SK-N-SH treated with all-trans-retinoic acid at 6 μM for 48 hours (cell line): Measurements from ENCODE around the gene REV3L.
"Not testable (repeated sequence)": the region's sequence is repeated elsewhere in the genome, so short reads cannot be mapped to it uniquely, and the experiment has no call there.

Experiments
- ATAC-seq: fragments of 200-7000 bp; cut with Tn5 transposase; 3 replicates; pipeline ENCODE4 v1.9.1; 2020; ENCODE audit warnings: mild to moderate bottlenecking, moderate library complexity
- ARNTL ChIP-seq: fragments of 450-650 bp; formaldehyde crosslinking; IDR thresholded peaks from 2 replicates; pipeline ENCODE4 v1.5.0; 2020; ENCODE audit warnings: low read depth, mild to moderate bottlenecking, moderate library complexity, borderline replicate concordance
- BACH2 ChIP-seq: fragments of 250-450 bp; sonication (Bioruptor Pico); IDR thresholded peaks from 2 replicates; pipeline ENCODE4 v1.9.0; 2021; ENCODE audit warnings: mild to moderate bottlenecking, borderline replicate concordance
- CSDC2 ChIP-seq: fragments of 250-450 bp; sonication (Bioruptor Pico); IDR thresholded peaks from 2 replicates; pipeline ENCODE4 v1.5.0; 2020; ENCODE audit warnings: mild to moderate bottlenecking, moderate library complexity
- GLIS3 ChIP-seq: fragments of 250-450 bp; sonication (Bioruptor Pico); IDR thresholded peaks from 2 replicates; pipeline ENCODE4 v1.5.0; 2020; ENCODE audit warnings: mild to moderate bottlenecking, moderate library complexity
- OSR1 ChIP-seq: fragments of 250-450 bp; sonication (Bioruptor Pico); IDR thresholded peaks from 2 replicates; pipeline ENCODE4 v1.8.0; 2022; ENCODE audit warnings: moderate library complexity, mild to moderate bottlenecking, inconsistent platforms
- RARB ChIP-seq: fragments of 250-450 bp; sonication (Bioruptor Pico); IDR thresholded peaks from 2 replicates; pipeline ENCODE4 v1.8.0; 2021; ENCODE audit warnings: mild to moderate bottlenecking, moderate library complexity
- TCF4 ChIP-seq: fragments of 250-450 bp; sonication (Bioruptor Pico); IDR thresholded peaks from 2 replicates; pipeline ENCODE4 v1.8.0; 2021; ENCODE audit warnings: mild to moderate bottlenecking, moderate library complexity, borderline replicate concordance
- TOX ChIP-seq: fragments of 250-450 bp; sonication (Bioruptor Pico); IDR thresholded peaks from 2 replicates; pipeline ENCODE4 v1.8.0; 2021; ENCODE audit warnings: mild to moderate bottlenecking, moderate library complexity, borderline replicate concordance
- ZC3H10 ChIP-seq: fragments of 250-450 bp; sonication (Bioruptor Pico); IDR thresholded peaks from 2 replicates; pipeline ENCODE4 v1.5.1; 2021; ENCODE audit warnings: mild to moderate bottlenecking, moderate library complexity
- ZFP3 ChIP-seq: fragments of 250-450 bp; sonication (Bioruptor Pico); IDR thresholded peaks from 2 replicates; pipeline ENCODE4 v1.5.0; 2020; ENCODE audit warnings: mild to moderate bottlenecking, moderate library complexity
- ZFP30 ChIP-seq: fragments of 450-650 bp; formaldehyde crosslinking; IDR thresholded peaks from 2 replicates; pipeline ENCODE4 v1.5.0; 2022; ENCODE audit warnings: mild to moderate bottlenecking, moderate library complexity
- ZNF565 ChIP-seq: fragments of 450-650 bp; formaldehyde crosslinking; conservative IDR thresholded peaks from 2 replicates; pipeline ENCODE4 v1.5.0; 2020; ENCODE audit warnings: low read depth, mild to moderate bottlenecking, moderate library complexity
- ZNF70 ChIP-seq: fragments of 450-650 bp; formaldehyde crosslinking; IDR thresholded peaks from 2 replicates; pipeline ENCODE4 v1.5.0; 2020; ENCODE audit warnings: mild to moderate bottlenecking, moderate library complexity
- TF ChIP-seq, protein P1 (sequence below): fragments of 250-450 bp; sonication (Bioruptor Pico); IDR thresholded peaks from 2 replicates; pipeline ENCODE4 v1.5.0; 2020; ENCODE audit warnings: mild to moderate bottlenecking, moderate library complexity
- TF ChIP-seq, protein P2 (sequence below): fragments of 250-450 bp; sonication (Bioruptor Pico); IDR thresholded peaks from 2 replicates; pipeline ENCODE4 v1.5.1; 2020; ENCODE audit warnings: low read depth, mild to moderate bottlenecking, moderate library complexity
- TF ChIP-seq, protein P3 (sequence below): fragments of 250-450 bp; sonication (Bioruptor Pico); IDR thresholded peaks from 2 replicates; pipeline ENCODE4 v1.8.0; 2020; ENCODE audit warnings: mild to moderate bottlenecking, moderate library complexity, borderline replicate concordance
- TF ChIP-seq, protein P4 (sequence below): fragments of 250-450 bp; sonication (Bioruptor Pico); IDR thresholded peaks from 2 replicates; pipeline ENCODE4 v1.5.1; 2021; ENCODE audit warnings: mild to moderate bottlenecking, moderate library complexity

The REV3L gene

DNA sequence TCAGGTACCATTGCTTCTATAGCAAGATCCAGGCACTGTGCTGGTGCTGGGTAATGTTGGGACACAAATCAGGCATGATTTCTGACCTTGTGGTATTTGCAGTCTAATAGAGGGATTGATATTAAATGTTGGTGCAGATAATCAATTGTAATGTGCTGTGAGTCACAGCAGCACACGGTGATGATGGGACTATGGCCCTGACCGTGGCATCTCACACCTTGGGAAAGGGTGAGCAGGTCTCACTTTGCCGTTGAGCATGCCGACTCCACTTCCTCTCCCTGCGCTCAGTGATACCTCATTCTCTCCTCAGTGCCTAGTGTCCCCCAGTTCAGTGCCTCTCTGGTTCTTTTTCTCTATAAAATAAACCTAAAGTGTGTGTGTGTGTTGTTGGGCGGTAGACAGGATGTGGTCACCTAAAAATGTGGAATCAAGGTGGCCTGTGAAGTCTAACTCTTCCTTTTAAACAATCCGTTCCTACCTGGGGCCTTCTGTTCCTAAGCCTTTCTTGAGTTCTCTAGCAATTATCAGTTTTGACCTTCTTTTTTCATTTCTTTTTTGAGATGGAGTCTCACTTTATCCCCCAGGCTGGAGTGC lies 188.5 kb downstream of the REV3L start (continued):
- TF ChIP-seq, protein P1, sequence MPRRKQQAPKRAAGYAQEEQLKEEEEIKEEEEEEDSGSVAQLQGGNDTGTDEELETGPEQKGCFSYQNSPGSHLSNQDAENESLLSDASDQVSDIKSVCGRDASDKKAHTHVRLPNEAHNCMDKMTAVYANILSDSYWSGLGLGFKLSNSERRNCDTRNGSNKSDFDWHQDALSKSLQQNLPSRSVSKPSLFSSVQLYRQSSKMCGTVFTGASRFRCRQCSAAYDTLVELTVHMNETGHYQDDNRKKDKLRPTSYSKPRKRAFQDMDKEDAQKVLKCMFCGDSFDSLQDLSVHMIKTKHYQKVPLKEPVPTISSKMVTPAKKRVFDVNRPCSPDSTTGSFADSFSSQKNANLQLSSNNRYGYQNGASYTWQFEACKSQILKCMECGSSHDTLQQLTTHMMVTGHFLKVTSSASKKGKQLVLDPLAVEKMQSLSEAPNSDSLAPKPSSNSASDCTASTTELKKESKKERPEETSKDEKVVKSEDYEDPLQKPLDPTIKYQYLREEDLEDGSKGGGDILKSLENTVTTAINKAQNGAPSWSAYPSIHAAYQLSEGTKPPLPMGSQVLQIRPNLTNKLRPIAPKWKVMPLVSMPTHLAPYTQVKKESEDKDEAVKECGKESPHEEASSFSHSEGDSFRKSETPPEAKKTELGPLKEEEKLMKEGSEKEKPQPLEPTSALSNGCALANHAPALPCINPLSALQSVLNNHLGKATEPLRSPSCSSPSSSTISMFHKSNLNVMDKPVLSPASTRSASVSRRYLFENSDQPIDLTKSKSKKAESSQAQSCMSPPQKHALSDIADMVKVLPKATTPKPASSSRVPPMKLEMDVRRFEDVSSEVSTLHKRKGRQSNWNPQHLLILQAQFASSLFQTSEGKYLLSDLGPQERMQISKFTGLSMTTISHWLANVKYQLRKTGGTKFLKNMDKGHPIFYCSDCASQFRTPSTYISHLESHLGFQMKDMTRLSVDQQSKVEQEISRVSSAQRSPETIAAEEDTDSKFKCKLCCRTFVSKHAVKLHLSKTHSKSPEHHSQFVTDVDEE, result no peak

DNA sequence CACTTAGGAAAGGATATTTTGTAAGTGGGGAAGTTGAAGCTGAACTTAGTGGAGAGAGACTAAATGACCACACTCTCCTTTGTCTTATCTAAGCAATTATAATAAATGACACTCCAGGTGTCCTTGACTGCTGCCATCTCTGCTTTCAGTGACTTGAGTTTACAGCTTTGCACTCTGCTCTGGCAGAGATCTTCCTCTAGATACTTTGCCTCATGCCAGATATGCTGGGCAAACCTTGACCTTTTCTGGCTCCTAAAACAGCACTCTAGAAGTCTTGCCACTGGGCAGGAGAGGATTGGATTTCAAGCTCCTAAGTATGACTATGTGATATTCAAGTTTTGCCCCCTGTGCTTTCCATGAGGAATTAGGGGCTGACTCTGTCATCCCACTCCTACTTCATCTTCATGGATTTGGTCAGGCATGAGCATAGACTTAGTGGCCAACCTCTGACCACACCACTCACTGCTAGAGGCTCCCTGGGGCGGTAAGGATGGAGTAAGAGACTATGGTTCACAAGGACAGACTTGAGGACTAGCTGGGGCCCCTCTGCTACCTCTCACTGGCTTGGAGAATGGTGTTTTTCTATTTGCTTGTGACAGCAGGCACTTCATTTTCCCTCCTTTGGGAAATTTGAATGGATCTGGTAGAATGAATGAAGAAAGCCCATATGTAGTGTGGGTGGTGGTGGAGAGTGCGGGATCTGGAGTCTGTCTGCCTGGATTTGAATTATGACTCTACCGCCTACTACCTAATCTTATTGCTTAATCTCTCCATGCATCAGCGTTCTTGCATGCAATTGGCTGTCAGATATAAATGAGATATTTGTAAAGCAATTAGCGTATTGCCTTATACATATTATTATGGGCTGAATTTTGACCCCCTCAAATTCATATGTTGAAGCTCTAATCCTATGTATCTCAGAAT lies 191.4 kb downstream of the REV3L start:
- TF ChIP-seq ZNF70 (CRISPR knock-in tag) (no peak), TCF4 (CRISPR knock-in tag) (no peak), TOX (CRISPR knock-in tag) (no peak), GLIS3 (CRISPR knock-in tag) (no peak), BACH2 (no peak), ARNTL (CRISPR knock-in tag) (no peak), ZFP30 (no peak), ZC3H10 (CRISPR knock-in tag) (no peak), ZFP3 (no peak), OSR1 (no peak), ZNF565 (no peak), RARB (CRISPR knock-in tag) (no peak), CSDC2 (CRISPR knock-in tag) (no peak)
- TF ChIP-seq, protein P2, sequence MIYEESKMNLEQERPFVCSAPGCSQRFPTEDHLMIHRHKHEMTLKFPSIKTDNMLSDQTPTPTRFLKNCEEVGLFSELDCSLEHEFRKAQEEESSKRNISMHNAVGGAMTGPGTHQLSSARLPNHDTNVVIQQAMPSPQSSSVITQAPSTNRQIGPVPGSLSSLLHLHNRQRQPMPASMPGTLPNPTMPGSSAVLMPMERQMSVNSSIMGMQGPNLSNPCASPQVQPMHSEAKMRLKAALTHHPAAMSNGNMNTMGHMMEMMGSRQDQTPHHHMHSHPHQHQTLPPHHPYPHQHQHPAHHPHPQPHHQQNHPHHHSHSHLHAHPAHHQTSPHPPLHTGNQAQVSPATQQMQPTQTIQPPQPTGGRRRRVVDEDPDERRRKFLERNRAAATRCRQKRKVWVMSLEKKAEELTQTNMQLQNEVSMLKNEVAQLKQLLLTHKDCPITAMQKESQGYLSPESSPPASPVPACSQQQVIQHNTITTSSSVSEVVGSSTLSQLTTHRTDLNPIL (CRISPR knock-in tag), result no peak
- TF ChIP-seq, protein P1, result no peak
- TF ChIP-seq, protein P3, sequence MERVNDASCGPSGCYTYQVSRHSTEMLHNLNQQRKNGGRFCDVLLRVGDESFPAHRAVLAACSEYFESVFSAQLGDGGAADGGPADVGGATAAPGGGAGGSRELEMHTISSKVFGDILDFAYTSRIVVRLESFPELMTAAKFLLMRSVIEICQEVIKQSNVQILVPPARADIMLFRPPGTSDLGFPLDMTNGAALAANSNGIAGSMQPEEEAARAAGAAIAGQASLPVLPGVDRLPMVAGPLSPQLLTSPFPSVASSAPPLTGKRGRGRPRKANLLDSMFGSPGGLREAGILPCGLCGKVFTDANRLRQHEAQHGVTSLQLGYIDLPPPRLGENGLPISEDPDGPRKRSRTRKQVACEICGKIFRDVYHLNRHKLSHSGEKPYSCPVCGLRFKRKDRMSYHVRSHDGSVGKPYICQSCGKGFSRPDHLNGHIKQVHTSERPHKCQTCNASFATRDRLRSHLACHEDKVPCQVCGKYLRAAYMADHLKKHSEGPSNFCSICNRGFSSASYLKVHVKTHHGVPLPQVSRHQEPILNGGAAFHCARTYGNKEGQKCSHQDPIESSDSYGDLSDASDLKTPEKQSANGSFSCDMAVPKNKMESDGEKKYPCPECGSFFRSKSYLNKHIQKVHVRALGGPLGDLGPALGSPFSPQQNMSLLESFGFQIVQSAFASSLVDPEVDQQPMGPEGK (CRISPR knock-in tag), result no peak
- TF ChIP-seq, protein P4, sequence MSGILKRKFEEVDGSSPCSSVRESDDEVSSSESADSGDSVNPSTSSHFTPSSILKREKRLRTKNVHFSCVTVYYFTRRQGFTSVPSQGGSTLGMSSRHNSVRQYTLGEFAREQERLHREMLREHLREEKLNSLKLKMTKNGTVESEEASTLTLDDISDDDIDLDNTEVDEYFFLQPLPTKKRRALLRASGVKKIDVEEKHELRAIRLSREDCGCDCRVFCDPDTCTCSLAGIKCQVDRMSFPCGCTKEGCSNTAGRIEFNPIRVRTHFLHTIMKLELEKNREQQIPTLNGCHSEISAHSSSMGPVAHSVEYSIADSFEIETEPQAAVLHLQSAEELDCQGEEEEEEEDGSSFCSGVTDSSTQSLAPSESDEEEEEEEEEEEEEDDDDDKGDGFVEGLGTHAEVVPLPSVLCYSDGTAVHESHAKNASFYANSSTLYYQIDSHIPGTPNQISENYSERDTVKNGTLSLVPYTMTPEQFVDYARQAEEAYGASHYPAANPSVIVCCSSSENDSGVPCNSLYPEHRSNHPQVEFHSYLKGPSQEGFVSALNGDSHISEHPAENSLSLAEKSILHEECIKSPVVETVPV, result no peak
- no peak for ATAC-seq

DNA sequence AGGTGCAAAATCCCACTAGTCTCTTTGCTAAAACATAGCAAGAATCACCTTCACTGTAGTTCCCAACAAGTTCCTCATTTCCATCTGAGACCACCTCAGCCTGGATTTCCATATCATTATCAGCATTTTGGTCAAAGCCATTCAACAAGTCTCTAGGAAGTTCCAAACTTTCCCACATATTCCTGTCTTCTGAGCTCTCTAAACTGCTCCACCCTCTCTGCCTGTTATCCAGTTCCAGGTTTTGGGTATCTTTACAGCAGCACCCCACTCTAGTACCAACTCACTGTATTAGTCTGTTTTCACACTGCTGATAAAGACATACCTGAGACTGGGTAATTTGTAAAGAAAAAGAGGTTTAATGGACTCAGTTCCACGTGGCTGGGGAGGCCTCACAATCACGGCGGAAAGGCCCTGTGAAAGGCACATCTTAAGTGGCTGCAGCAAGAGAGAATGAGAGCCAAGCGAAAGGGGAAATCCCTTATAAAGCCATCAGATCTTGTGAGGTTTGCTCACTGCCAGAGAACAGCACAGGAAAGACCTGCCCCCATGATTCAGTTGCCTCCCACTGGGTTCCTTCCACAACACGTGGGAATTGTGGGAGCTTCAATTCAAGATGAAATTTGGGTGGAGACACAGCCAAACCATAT lies 192.2 kb downstream of the REV3L start:
- not testable (repeated sequence) for ATAC-seq

DNA sequence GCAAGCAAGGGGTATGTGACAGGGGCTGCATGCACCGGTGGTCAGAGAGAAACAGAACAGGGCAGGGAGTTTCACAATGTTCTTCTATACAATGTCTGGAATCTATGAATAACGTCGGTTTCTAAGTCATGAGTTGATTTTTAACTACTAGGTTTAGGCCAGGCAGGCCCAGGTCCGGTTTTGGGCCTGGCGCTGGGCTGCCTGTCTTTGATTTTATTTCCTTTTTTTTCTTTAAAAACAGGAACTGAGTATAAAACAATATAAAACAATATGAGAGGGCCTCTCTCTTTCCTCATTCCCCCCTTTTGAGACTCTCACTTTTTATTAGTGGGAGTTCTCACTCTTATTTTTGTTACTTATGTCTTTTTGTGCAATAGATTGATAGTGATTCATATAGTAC lies 198.7 kb downstream of the REV3L start:
- ATAC-seq, result not testable (repeated sequence)
